COLO829 (cell line): Measurements from ENCODE around the gene TOX2.

ENCODE experiments used
- DNase-seq: peaks from one replicate; pipeline ENCODE4 v3.0.0; 2012; ENCODE audit warnings: low spot score

The TOX2 gene

DNA sequence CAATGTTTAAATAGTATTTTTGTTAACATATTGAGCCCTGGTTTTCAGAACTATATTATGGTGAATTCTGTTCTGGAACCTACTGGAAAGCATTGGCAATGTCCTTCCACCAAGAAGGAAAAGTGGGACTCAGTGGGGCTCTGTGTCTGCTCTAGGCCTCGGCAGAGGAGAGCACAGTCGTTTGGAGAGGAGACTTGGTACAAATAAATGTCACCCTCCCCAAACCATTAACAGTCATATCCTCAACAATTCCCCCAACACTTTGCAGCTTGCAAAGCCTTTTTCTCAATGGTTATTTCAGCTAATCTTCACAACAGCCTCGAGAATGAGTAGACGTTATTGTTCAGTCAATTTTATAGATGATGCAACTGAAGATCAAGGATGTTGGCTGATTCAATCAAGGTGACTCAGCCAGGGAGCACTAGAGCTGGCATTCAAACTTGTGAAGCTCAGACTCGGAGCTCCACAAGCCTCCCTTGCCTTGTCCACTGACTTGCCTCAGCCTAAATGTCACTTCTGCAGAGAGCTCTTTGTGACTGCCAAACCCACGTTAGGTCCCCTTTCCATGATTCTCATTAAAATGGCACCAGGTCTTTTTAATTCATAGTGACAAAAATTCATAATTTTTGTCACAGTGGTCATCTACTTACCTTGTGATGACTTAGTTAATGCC is 60.6 kb downstream of the TOX2 start:
- DNase-seq = peak; percentile 97

DNA sequence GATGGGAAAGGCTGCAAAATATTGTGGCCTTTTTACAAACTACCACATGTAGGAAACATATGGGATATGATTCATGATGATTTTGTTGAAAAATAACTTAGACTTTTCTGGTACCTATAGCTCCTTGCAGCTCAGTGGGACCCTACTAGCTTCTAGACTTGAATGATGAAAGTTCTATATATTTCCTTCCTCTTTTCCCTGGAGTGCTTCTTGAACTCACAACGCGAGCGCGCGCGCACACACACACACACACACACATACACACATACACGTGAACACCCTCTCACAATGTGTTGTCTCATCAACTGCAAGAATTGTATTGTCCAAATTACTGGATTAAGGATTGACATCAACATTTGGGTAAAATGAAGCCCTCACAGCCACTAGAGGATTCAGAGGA is 61.9 kb downstream of the TOX2 start:
- no peak for DNase-seq

DNA sequence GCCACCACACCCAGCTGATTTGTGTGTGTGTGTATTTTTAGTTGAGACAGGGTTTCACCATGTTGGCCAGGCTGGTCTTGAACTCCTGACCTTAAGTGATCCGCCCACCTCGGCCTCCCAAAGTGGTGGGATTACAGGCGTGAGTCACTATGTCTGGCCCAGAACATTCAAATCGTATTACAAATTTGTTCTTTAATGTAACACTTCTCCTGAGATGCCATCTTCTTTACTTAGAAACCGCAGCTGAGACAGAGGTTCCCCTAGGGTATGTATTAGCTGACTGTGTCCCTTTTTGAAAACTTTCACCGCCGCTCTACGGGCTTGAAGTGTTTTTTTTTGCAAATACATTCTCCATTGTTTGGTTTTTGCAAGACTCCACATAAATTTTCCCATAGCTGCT is 62.6 kb downstream of the TOX2 start:
- DNase-seq = peak; percentile 66

DNA sequence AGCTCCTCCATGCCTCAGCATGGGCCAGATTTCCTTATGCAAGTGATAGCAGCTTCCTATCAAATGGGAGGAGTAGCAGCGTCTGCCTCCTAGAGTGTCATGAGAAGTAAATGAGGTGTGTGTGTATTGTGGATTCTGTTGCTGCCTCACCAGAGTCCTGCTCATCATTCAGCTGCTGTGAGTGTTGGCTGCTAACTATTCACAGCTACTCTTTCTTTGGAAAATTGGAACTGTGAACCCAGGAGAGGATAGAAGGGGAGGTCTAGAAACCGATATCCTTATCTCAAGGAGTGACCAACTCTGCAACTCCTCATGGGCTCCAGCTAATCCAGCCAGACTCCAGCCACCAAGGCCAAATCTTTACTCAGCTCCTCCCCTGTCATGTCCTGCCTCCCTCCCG is 63.3 kb downstream of the TOX2 start:
- DNase-seq = no peak

DNA sequence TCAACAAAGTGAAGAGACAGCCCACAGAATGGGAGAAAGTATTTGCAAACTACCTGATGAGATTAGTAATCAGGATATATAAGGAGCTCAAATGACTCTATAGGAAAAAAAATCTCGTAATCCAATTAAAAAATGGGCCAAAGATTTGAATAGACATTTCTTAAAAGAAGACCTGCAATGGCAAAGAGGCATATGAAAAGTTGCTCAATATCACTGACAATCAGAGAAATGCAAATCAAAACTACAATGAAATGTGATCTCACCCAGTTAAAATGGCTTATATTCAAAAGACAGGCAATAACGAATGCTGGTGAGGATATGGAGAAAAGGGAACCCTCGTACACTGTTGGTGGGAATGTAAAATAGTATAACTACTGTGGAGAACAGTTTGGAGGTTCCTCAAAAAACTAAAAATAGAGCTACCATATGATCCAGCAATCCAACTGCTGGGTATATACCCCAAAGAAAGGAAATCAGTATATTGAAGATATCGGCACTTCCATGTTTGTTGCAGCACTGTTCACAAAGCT is 65.0 kb downstream of the TOX2 start:
- DNase-seq = no peak

DNA sequence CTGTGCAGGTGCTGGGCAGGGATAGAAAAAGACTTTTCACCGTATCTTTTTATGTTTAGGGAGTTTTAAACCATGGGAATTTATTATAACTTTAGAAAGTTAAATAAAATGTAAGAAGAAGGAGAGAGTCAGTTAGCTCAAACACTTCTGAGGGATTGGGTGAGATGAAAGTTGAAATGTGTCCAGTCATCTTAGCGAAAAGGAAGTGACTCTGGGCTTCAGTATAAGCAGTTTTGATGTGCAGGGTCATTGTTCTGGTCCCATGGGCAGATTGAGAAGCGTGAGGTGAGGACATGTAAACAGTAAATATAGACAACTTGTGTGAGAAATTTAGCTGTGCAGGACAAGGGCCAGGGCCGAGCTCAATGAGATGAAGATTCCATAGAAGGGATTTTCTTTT is 66.9 kb downstream of the TOX2 start:
- DNase-seq = no peak

DNA sequence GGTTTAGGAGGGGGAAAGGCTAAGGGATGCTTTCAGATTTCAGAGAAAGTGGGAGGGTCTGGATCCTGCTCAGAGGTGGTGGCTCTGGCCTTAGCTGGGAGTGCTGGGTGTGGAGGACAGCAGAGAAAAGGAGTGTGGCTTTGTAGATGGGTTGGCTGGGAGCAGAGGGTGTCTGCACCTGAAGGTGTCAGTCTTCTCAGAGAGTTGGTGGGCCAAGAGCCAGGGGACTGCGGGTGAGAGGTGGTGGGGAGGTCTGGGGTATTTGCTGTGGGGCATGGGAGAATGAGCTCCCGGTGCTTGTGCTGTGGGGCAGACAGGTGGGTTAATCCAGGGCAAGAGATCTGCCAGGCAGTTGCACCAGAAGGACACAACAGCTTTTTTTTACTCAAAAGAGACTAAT is 67.4 kb downstream of the TOX2 start:
- no peak for DNase-seq

DNA sequence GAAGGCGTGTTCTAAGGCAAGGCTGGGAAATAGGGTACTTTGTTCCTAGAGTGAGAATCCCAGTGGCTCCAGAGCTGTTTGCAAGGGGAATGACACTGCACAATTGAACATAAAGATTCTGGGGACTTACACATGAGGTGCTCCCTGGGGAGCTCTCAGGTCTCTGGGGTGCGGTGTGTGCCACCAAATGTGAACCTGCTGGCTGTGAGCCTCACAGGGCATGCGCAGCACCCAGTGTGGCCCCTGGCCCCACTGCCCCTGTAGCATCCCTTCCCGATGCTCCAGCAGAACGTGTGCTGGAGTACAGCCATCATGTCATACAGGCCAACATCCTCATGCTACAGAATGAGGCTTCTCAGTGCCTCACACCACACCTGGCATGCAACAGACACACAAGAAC is 68.2 kb downstream of the TOX2 start:
- DNase-seq = no peak

DNA sequence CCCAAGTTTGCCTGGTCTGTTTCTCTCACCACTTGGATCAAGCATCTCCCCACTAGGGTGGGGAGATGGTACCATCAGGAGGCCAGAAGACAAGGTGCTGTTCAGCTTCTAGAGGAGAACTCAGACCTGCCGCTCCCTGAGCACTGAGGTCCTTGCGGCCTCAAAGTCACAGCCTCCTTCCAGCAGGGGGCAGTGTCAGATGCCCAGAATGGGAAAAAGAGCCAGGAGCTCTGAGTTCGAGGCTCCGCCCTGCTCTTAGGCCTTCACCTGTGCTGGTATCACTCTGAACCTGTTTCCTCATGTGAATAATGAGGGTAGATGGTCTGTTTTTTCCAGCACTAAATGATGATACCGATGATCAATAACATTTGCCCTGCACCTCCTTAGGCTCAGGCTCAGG is 68.7 kb downstream of the TOX2 start:
- no peak for DNase-seq

DNA sequence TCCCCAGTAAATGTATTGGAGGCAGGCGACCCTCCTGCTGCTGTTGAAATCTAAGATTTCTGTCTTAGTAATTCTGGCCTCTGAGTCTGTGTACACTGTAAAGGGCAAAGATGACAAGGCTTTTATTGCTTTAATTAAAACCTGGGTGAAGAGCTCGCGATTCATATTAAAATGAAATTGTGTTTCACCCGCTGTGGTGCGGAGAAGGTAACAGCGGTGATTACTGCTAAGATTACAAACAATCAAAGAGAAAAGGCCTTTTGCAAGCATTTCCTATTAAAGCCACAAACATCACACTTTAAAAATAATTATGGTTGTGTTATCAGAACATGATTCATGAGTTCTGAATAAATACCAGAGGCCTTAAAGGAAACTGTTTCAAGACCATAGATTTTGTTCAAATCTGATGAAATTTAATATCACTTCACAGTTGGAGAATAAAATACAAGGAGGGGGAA is 69.3 kb downstream of the TOX2 start:
- DNase-seq = no peak

DNA sequence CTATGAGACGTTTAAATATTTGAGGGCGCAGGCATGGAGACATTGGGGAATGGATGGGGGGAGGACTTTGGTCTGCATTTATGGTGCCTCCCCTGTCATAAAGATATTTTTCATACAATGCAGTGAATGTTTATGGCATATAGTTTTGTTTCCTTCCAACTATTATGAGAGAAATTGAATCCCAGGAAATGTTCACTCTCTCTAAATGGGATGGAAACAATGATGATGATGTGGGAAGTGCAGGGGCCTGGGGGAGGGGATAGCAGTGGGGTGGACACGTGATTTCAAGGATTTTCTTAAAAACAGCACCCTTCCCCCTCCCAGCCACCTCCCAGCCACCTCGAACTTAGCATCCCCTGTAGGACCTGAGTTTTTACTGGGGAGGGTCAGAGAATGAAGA is 69.9 kb downstream of the TOX2 start:
- DNase-seq = no peak

DNA sequence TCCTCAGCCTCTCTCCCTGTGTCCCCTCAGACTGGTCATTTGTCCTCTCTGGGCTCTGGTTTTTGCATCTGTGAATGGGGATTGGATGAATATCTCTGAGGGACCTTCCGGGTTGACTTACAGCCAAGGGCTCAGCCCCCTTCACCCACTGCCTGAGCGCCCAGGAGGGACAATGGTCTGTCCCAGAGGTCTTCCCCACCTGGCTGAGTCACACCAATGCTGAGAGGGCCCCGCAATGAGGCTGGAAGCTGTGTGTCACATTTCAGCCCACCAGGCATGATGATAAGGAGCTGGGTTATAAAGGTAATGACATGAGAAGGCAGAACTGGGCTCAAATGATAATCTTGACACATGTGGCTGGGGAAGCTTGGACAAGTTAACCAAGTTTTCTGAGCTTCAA is 70.5 kb downstream of the TOX2 start:
- no peak for DNase-seq

DNA sequence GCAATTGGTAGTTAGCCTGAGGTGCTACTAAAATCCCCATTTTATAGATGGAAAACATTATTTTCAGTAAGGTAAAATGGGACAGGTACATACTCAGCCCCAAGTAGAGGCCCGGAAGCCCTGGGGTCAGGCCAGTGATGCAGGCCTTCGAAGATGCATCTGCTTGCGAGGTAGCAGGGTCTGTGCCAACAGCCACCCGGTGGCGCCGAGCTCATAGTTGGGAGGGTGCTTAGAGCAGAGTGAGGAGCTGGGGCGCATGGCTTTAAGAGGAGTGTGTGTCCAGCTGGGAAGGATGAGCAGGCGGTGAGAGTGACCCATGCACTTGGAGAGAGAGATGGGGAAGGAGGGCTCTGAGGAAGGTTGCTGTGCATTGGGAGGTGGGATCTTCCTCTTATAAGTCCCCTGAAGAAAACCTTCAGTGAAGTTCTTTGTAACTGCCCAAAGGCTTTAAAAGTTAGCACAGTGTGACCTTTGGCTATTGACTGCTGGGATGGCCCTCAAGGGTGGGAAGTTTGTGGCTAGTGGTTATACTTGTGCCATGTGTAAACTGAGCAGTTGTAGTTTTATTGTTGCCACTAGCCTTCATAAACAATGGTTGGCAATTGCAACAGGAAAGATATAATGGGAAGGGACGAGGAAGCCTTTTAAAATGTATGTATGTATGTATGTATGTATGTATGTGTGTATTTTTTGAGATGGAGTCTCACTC is 71.1 kb downstream of the TOX2 start:
- DNase-seq = no peak

DNA sequence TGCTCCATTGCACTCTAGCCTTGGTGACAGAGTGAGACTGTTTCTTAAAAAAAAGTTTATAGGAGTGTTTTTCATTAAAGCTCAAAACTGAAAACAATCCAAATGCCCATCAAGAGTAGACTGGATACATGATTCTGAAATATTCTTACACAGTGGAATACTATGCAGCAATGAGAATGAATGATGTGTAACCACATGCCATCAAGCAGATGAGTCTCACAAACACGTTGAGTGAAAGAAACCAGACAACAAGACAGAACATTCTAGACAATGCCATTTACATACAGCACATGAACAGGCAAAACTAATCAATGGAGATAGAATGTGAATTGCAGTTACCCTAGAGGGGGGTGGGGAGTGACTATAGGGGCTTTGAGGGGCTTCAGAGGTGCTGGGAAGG is 72.4 kb downstream of the TOX2 start:
- no peak for DNase-seq

DNA sequence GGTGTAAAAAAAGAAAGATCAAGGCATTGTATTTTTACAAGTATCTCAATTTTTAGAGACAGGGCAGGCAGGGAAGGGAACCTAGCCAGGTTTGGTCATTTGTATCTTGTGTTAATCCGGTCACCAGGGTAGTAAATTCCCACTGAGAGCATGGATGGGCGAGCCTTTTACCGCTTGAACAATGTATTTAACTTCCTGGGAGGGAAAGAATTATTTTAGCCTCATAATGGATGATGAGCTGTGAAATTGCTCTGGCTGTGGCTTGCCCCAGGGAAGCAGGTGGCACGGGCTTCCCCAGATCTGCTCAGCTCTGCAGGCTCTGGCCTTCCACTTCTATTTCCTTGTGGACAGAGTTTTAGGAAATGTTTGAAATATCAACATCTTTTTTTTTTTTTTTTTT is 72.9 kb downstream of the TOX2 start:
- no peak for DNase-seq

DNA sequence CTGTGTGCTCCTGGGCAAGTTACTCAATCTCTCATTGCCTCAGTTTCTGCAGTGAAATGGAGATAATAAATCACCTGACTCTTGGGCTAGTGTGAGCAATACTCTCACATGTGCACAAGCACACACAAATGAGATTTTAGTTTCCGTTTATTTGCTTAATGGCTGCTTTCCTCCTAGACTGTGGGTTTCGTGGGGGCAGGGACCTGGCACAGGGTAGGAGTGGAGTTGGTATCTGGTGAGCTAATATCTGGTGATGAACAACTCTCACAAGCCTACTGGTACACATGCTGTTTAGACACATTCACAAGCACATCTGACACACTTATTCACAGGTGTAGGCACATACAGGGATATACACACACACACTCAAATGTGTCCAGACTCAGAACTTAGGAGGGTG is 73.8 kb downstream of the TOX2 start:
- no peak for DNase-seq

DNA sequence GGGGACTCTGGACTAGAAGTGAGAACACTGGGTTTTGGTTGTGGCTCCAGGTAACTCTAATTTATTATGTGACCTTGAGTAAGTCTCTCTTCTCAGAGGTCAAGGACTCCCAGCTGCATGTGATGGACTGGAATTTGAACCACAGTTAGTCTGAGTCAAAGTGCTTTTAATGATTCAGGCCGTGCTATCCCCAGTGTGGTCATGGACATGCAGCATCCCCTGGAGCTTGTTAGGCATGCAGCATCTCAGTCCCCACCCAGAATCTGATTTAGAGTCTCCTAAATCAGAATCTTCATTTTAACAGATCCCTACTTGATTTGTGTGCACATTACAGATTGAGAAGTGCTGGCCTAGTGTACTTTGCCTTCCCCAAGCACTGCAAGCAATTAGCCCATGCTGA is 74.2 kb downstream of the TOX2 start:
- no peak for DNase-seq

DNA sequence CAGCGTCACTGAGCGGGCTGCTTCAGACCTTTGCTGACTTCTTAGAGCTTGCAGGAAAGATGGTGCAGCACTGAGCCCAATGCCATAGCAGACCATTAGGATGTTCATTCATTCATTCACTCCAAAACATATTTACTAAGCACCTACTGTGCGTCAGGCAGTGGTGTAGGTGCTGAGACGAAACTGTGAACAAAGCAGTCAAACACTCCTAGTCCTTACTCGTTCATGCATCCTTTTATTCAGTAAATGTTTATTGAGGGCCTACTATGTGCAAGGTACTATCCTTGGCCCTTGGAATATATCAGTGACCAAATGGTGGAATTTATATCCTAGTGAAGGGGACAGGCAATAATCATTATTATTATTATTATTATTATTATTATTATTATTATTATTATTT is 76.6 kb downstream of the TOX2 start:
- no peak for DNase-seq

DNA sequence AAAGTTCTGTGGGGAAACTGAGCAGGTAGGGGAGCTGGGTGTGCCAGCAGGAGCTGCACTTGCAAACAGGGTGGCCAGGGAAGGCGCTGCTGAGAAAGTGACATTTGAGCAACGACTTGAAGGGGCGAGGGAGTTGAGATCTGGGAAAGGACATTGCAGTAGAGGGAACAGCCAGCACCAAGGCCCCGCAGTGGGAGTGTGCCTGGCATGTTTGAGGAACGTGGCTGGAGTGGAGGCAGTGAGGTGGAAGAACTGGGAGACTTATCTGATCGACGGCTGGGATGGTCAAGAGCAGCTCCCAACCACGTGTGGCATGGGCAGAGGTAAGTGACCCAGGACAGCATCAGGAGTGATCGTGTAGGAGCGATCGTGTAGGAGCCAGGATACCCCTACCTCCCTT is 77.3 kb downstream of the TOX2 start:
- no peak for DNase-seq

DNA sequence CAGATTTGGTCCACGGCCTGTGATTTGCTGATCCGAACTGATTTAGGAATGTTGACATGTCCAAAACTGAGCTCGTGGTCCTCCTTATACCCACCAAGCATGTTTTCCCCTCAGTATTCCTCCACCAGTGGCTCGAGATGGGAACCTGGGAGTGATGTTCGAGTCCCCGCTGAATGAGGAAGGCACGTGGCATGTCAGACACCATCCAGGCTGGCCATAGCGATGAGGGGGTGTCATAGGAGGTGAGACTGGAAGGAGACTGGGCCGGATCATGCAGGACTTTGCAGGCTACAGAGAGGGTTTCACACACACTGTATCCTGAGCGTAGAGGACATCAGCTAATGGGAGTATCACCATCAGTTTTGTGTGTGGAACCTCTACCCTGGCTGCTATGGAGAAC is 78.2 kb downstream of the TOX2 start:
- DNase-seq = no peak

DNA sequence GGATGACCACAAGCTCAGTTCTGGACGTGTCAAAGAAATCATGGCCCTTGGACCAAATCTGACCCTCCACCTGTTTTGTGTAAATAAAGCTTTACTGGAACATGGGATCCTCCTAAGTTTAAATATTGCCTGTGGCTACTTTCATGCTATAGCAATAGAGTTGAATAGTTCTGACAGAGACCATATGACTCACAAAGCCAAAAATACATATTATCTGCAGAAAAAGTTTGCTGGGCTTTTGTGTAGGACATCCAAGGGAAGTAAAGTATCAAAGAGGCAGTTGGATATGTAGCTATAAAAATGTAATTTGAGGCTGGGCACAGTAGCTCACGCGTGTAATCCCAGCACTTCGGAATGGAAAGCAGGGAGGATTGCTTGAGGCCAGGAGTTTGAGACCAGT is 78.9 kb downstream of the TOX2 start:
- DNase-seq = no peak

DNA sequence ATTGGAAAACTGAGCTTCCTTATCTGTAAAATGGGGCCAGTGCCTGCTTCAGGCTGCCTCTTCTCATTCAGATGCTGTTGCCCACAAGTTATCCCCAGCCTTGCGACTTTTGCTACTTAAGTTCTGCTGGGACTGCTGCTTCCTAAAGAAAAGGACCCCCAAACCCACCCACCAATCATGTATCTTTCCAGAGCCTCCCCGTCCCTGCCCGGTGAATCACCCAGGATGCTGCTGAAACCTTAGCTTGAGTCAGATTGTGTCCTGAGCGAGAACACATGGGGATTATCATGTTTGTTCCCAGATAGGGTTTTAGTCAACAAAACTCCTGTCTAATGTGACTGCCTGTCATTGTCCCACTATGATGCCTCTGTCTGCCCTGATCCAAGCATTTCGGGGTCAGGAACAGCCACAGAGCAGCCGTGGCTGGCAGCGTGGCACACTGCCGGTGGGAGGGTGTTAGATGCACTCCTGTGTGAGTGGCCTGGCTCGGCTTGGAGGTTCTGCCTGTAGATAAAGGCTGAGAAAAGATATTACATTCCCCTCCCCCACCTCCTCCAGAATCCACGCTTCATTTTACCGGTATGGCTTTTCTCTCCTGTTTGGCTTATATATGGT is 79.9 kb downstream of the TOX2 start:
- no peak for DNase-seq

DNA sequence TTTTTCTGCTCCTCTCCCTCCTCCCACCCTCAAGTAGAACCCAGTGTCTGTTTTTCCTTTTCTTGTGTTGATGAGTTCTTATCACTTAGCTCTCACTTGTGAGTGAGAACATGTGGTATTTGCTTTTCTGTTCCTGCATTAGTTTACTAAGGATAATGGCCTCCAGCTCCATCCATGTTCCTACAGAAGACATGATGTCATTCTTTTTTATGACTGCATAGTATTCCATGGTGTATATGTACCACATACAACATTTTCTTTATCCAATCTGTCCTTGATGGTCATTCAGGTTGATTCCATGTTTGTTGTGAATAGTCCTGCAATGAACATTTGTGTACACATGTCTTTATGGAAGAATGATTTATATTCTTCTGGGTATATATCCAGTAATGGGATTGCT is 81.0 kb downstream of the TOX2 start:
- DNase-seq = no peak
